Ovary (tissue), 3 donors: ENCODE results near the gene TRAF5.
"Not testable (repeated sequence)": the region's sequence is repeated elsewhere in the genome, so short reads cannot be mapped to it uniquely, and the experiment has no call there.

Experiments
- CTCF ChIP-seq, 3 donors: fragments of 450-650 bp in 2 of 3; fragments of 200-600 bp in 1 of 3; IDR thresholded peaks; one replicate each; pipeline versions ENCODE4 v1.5.1 to v1.8.0; 2016 to 2022; ENCODE audit warnings: antibody characterized with exemption in 3 of 3, mild to moderate bottlenecking in 1 of 3
- EP300 ChIP-seq: sonication (generic); formaldehyde crosslinking; IDR thresholded peaks from one replicate; pipeline ENCODE4 v1.6.1; 2017; ENCODE audit warnings: antibody characterized with exemption
- POLR2A ChIP-seq: fragments of 450-650 bp; IDR thresholded peaks from one replicate; pipeline ENCODE4 v1.6.1; 2017; ENCODE audit warnings: antibody characterized with exemption, mild to moderate bottlenecking, moderate library complexity
- donor health status: DM: no; HTN: no; CAD: no.

GRCh38 chr1:211406086-211406485 is 79.5 kb downstream of the TRAF5 start:
- not testable (repeated sequence) for TF ChIP-seq CTCF (IDR thresholded peaks at IDR 0.05); POLR2A; EP300
